ENCODE results near the gene TTC28.

DNA sequence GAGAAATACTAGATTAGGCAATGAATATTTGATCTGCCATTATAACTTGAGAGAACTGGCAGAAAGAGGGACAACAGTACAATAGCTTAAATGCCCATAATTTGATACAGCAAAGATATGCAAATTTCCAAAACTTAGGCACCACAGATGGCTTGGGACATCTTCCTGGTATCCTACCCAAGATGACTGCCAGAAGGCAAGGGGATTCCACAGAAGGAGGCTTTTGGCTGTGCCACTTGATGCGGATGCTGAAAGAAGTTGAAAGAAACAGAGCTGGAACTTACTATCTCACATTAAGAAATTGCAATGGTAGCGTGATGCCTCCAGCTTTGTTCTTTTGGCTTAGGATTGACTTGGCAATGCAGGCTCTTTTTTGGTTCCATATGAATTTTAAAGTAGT, 216.7 kb downstream of the TTC28 start:
- no peak for TF ChIP-seq POLR2A (IDR thresholded peaks at IDR 0.05; ENCODE audit: extremely low read depth, insufficient read length)
- TF ChIP-seq, protein P1, sequence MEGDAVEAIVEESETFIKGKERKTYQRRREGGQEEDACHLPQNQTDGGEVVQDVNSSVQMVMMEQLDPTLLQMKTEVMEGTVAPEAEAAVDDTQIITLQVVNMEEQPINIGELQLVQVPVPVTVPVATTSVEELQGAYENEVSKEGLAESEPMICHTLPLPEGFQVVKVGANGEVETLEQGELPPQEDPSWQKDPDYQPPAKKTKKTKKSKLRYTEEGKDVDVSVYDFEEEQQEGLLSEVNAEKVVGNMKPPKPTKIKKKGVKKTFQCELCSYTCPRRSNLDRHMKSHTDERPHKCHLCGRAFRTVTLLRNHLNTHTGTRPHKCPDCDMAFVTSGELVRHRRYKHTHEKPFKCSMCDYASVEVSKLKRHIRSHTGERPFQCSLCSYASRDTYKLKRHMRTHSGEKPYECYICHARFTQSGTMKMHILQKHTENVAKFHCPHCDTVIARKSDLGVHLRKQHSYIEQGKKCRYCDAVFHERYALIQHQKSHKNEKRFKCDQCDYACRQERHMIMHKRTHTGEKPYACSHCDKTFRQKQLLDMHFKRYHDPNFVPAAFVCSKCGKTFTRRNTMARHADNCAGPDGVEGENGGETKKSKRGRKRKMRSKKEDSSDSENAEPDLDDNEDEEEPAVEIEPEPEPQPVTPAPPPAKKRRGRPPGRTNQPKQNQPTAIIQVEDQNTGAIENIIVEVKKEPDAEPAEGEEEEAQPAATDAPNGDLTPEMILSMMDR (IDR thresholded peaks at IDR 0.05; ENCODE audit: low read depth, low read length), result no peak

All from NB4 (cell line).